Stimulated activated CD4-positive, alpha-beta T cell treated with anti-CD3 and anti-CD28 coated beads, Interleukin-1b, Interleukin-23, amount 100 ng/mL, for 4 hours (primary cell): ENCODE measurements around the gene CDKL1.
"Not testable (repeated sequence)": the region's sequence is repeated elsewhere in the genome, so short reads cannot be mapped to it uniquely, and the experiment has no call there.

Experiments
- DNase-seq, 2 donors: peaks; one replicate each; pipeline ENCODE4 v3.0.0-alpha.2; 2020; ENCODE audit warnings: low read depth in 2 of 2

The CDKL1 gene

DNA sequence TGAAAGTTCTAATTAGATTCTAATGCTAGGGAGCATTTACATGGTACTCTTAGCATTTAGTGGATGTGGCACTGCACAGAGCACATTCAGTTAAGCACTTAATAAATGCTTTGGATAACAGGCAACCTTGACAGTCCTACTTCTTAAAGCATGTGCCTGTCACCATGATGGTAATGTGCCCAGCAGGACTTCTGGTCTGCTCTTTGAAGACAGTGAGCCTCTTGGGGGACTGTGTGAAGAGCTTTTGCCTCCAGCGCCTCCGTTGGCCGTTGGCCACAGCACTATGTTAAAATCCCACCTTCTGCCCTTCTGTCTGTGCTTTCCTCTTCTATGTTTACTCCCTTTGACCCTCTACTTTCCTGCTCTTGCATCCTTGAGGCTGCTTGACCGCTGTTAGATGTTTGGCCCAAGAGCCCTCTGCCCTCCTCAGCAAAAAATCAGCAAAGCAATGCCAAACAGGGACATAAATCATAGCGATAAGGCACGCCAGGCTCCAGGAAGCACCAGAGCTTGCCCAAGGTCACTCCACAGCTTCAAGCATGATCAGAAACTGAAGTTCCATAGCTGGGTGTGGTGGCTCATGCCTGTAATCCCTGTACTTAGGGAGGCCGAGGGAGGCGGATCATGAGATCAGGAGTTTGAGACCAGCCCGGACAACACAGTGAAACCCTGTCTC lies 8.3 kb downstream of the CDKL1 start:
- DNase-seq = no peak

DNA sequence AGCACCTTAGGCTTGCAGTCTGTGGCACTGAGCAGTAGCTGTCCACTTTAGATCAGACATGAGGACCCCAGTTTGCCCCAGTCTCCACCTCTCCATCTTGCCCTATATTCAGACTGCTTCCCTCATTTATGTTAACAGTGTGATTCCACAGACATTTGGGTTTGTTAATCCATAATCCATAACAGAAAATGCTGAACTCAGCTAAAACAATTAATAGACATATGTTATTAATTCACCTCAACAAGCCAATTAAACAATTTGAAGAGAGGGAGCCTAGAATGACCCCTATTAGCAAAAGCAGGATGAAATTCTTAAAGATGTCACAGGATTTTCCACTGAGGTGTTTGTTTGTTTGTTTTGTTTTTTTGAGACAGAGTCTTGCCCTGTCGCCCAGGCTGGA lies 9.1 kb downstream of the CDKL1 start:
- no peak for DNase-seq

DNA sequence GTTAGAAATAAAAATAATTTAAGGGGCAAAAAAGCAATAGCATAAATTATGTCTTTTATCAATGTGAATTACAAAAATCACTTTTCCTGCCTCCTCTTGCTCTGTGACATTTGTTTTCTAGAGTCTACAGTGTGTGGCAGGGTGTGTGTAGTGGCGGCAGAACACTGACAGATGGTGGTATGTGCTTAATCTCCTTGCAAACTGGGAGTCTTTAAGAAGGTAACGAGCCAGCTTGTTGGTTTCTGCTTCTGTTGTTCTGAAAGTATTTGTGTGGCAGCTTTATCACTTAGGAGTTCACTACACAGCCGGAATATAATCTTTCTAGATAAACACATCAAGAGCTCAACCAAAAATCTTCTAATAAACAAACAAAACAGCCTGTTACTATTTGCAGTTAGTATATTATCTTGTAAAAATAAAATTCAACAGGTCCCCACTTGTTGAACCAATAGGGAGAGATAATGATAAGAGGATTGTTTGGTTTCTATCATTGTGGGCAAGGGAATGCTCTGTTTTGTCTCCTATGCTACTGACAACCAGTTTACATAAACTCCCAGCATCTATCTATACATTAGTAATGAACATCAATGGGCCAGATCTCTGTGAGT lies 13.0 kb downstream of the CDKL1 start:
- no peak for DNase-seq

DNA sequence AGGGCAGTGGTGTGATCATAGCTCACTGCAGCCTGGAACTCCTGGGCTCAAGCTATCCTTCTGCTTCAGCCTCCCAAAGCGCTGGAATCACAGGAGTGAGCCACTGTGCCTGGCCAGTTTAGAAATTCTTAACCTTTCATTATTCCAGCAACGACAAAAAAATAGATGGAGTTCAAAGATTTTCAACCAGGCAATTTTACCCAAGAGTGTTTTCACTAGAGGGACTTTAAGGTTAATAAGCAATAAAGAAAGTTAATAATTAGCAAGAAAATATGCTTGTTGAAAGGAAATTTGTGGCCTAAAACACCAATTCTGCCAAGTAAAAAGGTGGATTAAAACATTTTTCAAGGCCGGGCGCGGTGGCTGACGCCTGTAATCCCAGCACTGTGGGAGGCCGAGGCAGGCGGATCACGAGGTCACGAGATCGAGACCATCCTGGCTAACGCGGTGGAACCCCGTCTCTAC lies 14.8 kb downstream of the CDKL1 start:
- DNase-seq = no peak

DNA sequence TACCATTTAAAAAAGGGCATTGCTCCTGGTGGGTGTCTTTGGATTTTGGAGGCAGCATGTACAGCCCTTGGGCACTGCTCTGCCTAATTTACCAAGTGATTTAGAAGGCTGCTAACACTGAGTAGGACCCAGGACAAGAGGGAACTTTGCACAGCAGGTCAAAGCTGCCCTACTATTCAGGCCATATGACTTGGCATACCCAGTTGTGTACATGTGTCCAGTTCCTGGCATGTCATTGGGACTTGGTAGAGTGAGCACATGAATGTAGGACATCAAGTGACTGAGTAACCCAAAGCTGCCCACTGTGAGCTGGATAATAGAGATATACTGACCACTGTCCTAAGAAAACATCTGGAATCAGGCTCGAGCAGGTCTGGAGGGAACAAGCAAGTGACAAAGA lies 15.7 kb downstream of the CDKL1 start:
- DNase-seq = no peak

DNA sequence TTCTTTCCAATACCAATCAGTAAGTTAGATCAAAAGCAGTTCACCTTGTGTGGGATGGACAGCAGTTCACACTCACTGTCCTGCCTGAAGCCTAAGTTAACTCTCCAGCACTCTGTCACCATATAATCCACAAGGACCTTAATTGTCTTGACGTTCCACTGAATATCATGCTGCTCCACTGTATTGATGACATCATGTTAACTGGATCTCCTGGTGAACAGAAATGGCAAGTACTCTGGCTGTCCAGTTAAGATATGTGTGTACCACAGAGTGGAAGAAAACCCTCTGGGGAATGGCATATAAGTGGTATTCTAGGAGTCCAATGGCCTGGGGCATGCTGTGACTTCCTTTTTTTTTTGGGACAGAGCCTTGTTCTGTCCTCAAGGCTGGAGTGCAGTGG lies 16.2 kb downstream of the CDKL1 start:
- no peak for DNase-seq

DNA sequence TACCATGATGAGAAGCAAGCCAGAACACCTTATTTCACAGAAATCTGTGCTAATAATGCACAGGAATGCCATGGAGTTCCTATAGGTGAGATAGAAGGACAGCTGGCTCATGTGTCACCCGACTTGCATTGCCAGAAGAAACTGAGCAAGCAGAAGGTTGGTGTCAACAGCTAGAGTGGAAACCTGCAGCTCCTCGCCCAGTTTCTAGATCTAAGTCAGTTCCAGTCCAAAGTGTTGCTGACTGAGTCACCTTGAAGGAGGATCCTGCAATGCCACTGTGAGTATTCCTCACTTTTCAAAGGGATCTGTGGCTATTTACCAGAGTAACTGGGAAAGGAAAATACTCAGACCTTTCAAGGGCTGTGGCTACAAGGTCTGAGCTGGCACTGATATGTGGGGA lies 17.1 kb downstream of the CDKL1 start:
- no peak for DNase-seq

DNA sequence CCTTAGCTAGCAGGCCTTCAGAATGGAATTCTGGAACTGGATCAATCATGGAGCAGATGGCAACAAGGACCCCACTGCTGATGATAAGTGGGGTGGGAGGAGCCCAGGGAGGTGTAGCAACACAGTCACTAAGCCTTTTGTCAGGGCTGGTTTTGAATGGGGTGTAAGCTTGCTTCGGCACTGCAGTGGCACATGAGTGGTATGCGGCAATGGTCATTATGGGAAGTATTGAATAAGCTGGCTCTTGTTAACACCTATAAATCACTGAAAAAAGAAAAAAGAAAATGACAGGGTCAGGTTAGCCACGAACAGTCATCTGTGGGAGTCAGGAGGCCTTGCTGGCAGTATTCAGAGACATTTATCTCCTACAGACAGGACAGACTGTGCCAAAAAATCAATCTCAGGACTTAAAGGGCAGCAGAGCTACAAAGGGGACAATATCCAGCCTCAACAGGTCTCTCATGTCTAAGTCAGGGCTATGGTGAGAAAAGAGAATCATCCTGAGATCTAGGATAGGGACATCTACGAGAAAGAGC lies 19.1 kb downstream of the CDKL1 start:
- DNase-seq = no peak

DNA sequence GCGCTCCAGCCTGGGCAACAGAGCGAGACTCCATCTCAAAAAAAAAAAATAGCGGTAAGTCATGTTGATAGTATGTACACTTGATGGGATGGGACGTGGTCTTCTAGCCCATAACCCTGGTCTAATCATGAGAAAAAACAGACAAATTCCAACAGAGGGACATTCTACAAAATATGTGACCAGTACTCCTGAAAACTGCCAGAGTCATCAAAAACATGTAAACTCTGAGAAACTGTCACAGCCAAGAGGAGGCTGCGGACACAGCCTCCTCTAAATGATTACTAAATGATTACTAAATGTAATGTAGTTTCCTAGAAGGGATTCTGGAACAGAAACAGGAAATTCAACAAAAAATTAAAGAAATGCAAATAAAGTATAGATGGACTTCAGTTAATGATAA lies 20.9 kb downstream of the CDKL1 start:
- DNase-seq = no peak

DNA sequence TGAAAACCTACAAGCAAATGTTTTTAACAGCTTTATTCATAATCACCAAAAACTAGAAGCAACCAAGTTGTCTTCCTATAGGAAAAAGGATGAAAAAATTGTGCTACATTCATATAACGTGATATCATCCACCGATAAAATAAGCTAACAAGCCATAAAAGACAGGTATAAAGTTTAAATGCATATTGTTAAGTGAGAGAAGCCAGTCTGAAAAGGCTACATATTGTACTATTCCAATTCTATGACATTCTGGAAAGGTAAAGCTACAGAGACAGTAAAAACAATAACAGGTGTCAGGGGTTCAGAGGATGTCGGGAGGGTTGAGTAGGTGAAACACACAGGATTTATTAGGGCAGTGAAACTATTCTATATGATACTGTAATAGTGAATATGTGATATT lies 22.7 kb downstream of the CDKL1 start:
- no peak for DNase-seq

DNA sequence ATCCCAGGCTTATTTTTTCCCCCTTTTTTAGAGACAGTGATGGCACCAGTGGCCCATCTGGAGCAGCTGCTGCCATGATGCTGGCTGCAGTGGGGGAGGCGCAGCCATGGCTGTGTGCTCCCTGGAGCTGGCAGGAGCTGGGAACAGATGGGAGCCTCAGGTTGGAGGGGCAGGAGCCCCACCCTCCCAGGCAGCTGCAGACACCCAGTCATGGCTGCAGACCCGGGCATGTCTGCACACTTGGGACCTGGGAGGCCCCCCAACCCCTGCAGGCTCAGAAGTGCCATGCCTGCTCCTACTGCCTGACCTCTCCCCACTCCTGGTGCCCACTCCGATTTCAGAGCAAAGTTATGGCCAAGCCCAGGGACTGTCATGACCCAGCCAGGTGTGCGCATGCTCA lies 25.1 kb downstream of the CDKL1 start:
- DNase-seq = no peak

DNA sequence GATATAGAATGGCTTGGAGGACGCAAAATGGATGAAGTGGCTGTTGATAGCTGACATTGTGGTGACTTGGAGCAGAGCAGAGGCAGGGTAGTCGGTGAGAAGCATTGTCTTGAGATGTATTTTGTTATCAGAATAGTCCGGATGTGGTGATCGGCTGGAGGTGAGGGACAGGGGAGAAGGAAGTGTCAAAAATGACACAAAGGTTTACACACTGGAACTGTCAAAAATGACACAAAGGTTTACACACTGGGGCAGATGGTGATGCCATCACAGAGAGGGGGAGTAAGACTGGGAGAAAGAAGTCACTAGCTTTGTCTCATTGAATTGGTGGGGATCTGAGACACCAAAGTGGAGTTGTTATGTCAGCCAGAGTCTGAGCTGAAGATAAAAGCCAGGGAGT lies 30.1 kb downstream of the CDKL1 start:
- DNase-seq = no peak

DNA sequence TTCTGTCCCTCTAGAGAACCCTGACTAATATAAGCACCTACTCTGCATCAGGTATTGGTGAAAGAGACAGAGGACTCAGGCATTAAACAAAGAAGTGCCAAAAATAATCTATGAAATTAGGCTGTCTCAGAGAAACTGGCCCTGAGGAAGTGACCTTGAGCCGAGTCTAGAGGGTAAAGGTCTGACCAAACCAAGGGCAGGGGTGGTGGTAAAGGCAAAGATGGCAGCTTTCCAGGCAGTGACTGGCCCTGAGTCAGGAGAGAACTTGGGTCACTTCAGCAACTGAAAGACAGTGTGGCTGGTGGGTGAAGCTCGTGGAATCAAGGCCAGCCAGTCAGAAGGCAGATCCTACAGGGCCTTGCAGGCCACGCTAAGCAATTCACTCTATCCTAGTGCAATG lies 30.6 kb downstream of the CDKL1 start:
- no peak for DNase-seq

DNA sequence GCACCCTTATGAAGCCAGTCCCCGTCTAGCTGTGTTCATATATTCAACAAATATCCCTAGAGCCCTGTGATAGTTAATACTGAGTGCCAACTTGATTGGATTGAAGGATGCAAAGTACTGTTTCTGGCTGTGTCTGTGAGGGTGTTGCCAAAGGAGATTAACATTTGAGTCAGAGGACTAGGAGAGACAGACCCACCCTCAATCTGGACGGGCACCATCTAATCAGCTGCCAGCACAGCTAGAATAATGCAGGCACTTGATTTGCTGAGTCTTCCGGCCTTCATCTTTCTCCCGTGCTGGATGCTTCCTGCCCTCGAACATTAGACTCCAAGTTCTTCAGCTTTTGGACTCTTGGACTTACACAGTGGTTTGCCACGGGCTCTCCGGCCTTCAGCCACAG lies 31.1 kb downstream of the CDKL1 start:
- not testable (repeated sequence) for DNase-seq

DNA sequence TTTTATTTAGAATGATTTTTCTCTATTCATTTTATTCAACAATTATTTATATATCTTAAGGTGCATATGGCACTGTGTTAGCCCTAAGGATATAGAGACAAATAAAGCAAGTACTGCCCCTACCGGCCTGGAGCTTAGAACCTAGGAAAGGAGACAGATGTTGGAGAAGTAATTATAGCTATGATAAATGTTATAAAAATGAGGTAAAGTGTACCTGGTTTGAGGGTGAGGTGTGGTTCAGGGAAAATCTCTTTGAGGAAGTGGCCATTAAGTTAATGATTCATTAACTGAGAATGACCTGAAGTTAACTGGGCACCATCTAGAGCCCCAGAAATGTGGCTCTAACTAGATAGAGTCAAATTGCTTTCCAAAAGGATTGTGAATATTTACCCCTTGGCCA lies 31.9 kb downstream of the CDKL1 start:
- no peak for DNase-seq

DNA sequence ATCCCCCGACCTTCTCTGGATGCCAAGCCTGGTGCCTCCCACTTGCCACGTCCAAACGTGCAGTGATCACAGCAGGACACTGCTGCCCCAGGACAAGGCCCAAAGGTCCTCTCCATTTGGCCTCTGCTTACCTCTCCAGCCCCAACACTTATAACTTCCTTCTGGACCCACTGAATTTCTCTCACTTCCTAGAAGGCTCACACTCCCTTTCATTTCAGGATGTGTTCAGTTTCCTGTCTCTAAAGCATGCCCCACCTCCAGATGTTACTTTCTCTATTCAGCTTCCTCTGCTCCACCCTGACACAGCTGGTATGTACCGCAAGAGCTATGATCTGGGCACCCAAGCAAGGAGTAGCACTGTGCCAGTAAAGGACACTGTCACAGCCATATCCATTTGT lies 33.0 kb downstream of the CDKL1 start:
- peak in 1 of 2 donors; percentile 19 for DNase-seq

DNA sequence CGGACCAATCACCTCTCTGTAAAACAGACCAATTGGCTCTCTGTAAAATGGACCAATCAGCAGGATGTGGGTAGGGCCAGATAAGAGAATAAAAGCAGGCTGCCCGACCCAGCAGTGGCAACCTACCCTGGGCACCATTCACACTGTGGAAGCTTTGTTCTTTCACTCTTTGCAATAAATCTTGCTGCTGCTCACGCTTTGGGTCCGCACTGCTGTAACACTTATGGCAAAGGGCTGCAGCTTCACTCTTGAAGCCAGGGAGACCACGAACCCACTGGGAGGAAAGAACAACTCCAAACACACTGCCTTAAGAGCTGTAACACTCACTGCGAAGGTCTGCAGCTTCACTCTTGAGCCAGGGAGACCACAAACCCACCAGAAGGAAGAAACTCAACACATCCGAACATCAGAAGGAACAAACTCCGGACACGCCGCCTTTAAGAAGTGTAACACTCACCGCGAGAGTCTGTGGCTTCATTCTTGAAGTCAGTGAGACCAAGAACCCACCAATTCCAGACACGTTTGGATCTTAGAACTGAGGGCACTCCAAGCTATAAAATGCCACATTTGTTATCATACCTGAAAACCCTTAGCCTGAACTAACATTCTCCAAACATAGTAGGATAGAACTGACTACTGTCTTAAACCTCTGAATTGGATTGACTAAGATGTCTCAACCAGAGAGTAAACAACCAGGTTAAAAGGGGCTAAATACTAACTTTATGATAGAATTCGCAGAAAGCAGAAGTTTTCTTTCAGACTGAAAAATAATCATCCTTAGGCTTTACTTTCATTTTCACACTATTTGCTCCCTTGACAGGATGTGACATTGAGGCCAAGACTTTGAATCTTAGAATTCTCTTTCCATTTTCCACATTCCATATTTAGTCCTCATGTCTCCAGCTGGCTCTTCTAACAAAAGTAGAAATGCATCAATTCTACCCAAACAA lies 33.6 kb downstream of the CDKL1 start:
- DNase-seq = no peak

DNA sequence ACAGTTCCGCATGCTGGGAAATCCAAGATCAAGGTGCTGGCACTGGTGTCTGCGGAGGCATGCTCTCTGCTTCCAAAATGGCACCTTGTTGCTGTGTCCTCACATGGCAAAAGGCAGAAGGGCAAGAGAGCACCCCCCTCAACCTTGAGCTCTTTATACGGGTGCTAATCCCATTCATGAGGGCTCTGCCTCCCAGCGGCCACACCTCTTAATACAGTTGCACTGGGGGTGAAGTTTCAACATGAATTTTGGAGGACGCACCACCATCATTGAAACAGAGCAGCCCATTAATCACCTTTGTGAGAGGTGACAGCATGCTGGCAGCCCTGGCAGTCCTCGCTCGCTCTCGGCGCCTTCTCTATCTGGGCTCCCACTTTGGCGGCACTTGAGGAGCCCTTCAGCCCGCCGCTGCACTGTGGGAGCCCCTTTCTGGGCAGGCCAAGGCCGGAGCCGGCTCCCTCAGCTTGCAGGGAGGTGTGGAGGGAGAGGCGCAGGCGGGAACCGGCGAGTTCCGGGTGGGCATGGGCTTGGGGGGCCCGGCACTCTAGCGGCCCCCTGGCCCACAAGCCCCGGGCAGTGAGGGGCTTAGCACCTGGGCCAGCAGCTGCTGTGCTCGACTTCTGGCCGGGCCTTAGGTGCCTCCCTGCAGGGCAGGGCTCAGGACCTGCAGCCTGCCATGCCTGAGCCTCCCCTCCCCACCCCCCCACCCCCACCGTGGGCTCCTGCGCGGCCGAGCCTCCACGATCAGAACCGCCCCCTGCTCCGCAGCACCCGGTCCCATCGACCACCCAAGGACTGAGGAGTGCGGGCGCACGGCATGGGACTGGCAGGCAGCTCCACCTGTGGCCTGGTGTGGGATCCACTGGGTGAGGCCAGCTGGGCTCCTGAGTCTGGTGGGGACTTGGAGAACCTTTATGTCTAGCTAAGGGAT lies 34.9 kb downstream of the CDKL1 start:
- DNase-seq = not testable (repeated sequence)

DNA sequence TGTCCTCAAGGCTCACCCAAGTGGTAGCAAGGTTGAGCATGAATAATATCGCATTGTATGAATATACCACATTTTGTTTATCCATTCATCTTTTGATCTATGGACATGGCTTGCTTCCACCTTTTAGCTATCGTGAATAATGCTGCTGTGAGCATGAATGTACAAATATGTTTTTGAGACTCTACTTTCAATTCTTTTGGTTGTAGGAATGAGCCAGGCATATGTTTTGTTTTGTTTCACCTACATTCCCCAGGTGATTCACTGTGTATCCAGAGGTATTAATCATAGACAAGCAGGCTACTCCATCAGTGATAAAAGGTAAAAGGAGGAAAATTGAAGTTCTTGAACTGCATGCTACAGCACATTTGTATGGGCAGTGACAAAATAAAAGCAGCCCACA lies 35.8 kb downstream of the CDKL1 start:
- no peak for DNase-seq

DNA sequence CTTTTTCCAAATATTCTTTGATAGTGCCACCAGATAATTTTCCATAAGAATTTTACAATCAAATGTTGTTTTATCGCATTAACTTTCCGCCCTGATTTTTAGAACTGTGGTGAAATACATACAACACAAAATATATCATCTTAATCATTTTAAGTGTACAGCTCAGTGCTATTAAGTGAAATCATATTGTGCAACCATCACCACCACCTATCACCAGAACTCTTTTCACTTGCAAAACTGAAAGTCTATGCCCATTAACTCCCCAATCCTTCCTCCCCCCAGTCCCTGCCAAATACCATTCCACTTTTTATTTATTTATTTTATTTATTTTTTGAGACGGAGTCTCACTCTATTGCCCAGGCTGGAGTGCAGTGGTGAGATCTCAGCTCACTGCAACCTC lies 36.6 kb downstream of the CDKL1 start:
- no peak for DNase-seq

DNA sequence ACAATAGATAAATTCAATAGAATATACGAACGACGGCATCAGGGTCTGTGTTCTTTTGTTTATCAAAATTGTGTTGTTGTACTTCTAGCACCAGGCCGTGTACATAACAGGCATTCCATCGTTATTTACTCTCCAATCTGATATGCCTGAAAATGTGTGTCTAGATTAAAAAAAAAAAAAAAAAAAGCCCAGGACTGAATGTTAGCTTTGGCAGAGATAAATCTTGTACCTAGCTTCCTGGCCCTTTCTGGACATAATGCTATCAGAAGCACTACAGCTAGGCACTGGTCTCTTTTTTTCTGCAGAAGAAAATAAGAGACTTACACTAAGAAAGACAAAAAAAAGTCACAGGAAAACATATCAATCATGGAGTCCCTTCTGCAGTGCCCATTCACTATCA lies 37.0 kb downstream of the CDKL1 start:
- no peak for DNase-seq
